Mucosa of rectum (tissue), 2 donors: ENCODE measurements around the gene SPAG9.

Experiments
- H3K27ac ChIP-seq, 2 donors: one replicate each; pipeline ENCODE4 v1.7.0; 2013; ENCODE audit warnings: inconsistent platforms in 2 of 2, low read depth in 2 of 2, low read length in 2 of 2
- H3K27me3 ChIP-seq, 2 donors: one replicate each; pipeline ENCODE4 v1.7.0; 2013; ENCODE audit warnings: low read length in 2 of 2; ENCODE audit not compliant: control insufficient read depth in 2 of 2, insufficient read depth in 2 of 2
- H3K36me3 ChIP-seq, 2 donors: one replicate each; pipeline ENCODE4 v1.7.0; 2013; ENCODE audit warnings: low read length in 2 of 2; ENCODE audit not compliant: control insufficient read depth in 2 of 2, insufficient read depth in 2 of 2
- H3K4me1 ChIP-seq, 2 donors: one replicate each; pipeline ENCODE4 v1.7.0; 2013; ENCODE audit warnings: low read length in 2 of 2, mild to moderate bottlenecking in 1 of 2; ENCODE audit not compliant: control insufficient read depth in 2 of 2, insufficient read depth in 2 of 2
- H3K4me3 ChIP-seq, 2 donors: one replicate each; pipeline ENCODE4 v1.7.0; 2013; ENCODE audit warnings: low read length in 2 of 2
- H3K9ac ChIP-seq, 2 donors: one replicate each; pipeline ENCODE4 v1.7.0; 2013; ENCODE audit warnings: low read length in 2 of 2, low read depth in 1 of 2, mild to moderate bottlenecking in 1 of 2
- H3K9me3 ChIP-seq, 2 donors: one replicate each; pipeline ENCODE4 v1.7.0; 2013; ENCODE audit warnings: low read length in 2 of 2; ENCODE audit not compliant: control insufficient read depth in 2 of 2
- donor health status: healthy.
- donor health status: Normal muscosa, but diverticular disease.

SPAG9 gene

DNA sequence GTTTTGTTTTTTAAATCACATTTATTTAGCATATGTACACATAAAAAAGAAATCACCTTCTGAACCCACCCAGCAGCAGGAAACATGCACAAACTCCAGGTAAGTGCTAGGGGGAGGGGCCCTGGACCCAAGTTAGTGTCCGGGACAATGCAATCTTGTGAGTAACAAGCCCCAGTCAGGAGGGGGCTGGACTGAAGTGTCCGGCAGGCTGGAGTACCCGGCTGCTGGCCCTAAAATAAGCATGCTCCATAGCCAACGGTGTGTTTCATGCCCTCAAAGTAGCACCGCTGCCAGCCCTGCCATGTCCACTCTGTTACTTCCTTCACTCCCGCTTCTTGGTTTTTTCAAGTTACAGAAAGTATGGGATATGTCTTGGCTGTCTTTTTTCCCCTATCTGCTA, 102.1 kb downstream of the SPAG9 start:
- Histone ChIP-seq H3K36me3 (peaks cover 29 to 36% of the 10 kb centered on the region in 2 donors), H3K27me3 (no peaks in the 10 kb centered on the region), H3K4me3 (no peak overlapping the region), H3K9me3 (no peaks in the 10 kb centered on the region), H3K4me1 (no peaks in the 10 kb centered on the region), H3K9ac (no peak overlapping the region), H3K27ac (no peak overlapping the region)

DNA sequence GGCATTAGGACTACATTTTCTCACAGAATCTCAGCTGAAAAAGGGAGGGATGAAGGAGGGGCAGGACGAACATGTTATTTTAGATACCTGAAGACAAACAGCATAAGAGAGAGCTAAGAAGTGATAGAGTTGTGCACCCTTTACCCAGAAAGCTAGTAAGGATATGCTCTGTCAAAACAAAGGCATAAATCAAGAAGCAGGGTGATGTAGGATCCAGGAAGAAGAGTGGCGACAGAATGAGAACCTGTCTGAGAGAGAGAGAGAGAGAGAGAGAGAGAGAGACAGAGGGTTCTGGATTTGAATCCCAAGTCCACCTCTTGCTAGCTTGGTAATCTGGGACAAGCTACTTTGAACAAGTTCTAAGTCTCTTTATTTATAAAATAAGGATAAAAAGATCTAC, 103.4 kb downstream of the SPAG9 start:
- Histone ChIP-seq H3K27me3 (no peaks in the 10 kb centered on the region), H3K4me1 (no peaks in the 10 kb centered on the region), H3K4me3 (no peak overlapping the region), H3K27ac (no peak overlapping the region), H3K9ac (no peak overlapping the region), H3K9me3 (no peaks in the 10 kb centered on the region), H3K36me3 (peaks cover 34 to 36% of the 10 kb centered on the region in 2 donors)

DNA sequence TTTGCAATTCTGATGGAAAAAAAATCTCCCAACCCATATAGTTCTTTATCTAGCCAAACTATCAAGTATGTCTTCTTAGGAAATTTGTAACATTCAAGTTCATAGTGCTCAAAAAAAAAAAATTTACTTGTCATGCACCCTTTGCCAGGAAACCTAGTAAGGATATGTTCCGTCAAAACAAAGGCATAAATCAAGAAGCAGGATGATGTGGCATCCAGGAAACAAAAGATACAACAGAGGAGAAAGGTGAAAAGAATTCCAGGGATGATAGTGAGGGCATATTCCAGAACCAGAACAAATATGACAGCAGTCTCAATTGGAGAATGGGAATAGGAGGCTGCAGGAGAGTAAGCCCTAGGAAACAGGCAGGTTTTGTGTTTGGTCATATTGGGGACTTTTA, 104.6 kb downstream of the SPAG9 start:
- H3K4me3 ChIP-seq: no peak overlapping the region
- H3K27ac ChIP-seq: no peak overlapping the region
- no peak overlapping the region for H3K9ac ChIP-seq
- H3K27me3 ChIP-seq: no peaks in the 10 kb centered on the region
- no peaks in the 10 kb centered on the region for H3K9me3 ChIP-seq
- peaks cover 36 to 38% of the 10 kb centered on the region in 2 donors for H3K36me3 ChIP-seq
- no peaks in the 10 kb centered on the region for H3K4me1 ChIP-seq

DNA sequence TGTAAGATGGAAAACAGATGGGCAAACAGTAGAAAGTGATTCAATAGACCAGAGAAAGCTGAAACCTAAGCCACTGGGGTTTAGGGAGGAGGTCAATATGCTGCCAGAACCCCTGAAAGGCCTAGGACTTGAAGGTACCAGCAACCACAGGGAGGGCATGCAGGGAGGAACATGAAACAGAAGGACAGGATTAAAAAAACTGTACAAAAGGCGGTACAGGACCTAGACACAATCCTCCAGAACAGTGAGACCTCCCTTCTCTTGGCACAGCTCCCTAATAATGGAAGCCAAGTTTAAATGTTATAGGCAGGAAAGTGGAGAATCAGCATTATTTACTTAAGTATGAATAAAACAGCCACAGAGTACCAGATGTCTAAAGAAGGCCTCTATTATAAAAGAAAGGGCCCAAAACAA, 105.5 kb downstream of the SPAG9 start:
- Histone ChIP-seq H3K9ac (no peak overlapping the region), H3K36me3 (peaks cover 33 to 42% of the 10 kb centered on the region in 2 donors), H3K27me3 (no peaks in the 10 kb centered on the region), H3K4me1 (no peaks in the 10 kb centered on the region), H3K4me3 (no peak overlapping the region), H3K9me3 (no peaks in the 10 kb centered on the region), H3K27ac (no peak overlapping the region)

DNA sequence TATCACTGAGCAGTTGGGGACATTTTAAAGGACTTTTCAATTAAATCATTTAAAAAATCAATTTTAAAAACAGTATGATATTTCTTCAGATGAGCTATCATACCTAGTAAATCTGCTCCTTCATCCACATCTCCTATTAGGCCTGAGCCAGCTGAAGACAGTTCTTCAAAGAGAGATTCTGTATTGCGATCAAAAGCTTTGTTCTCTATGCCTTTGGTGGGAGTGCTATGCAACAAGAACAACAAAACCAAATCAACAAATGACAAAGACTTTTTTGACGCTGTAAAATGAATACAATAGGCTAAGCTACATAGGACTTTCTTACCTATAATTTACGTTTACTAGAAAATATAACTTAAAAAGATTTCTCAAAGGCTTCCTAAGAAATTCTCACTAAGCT, 106.5 kb downstream of the SPAG9 start:
- no peak overlapping the region for H3K27ac ChIP-seq
- H3K9ac ChIP-seq: no peak overlapping the region
- peaks cover 30 to 41% of the 10 kb centered on the region in 2 donors for H3K36me3 ChIP-seq
- H3K9me3 ChIP-seq: no peaks in the 10 kb centered on the region
- H3K4me1 ChIP-seq: no peaks in the 10 kb centered on the region
- no peak overlapping the region for H3K4me3 ChIP-seq
- no peaks in the 10 kb centered on the region for H3K27me3 ChIP-seq

DNA sequence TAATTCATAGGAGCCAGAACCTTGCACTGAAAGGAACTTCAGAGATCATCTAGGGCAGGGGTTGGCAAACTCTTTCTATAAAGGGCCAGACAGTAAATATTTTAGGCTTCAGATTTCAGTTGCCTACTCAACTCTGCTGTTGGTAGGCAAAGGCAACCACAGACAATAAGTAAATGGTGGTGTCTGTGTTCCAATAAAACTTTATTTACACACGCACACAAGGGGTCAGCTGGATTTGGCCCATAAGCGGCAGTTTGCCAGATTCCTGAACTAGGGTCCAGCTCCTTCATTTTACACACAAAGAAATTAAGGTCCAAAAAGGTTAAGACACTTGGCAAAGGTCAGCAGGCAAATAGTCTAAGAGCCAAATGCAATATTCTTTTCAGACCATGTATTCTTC, 107.3 kb downstream of the SPAG9 start:
- Histone ChIP-seq H3K9ac (no peak overlapping the region), H3K27me3 (no peaks in the 10 kb centered on the region), H3K4me1 (no peaks in the 10 kb centered on the region), H3K36me3 (peaks cover 22 to 33% of the 10 kb centered on the region in 2 donors), H3K4me3 (no peak overlapping the region), H3K9me3 (no peaks in the 10 kb centered on the region), H3K27ac (no peak overlapping the region)

DNA sequence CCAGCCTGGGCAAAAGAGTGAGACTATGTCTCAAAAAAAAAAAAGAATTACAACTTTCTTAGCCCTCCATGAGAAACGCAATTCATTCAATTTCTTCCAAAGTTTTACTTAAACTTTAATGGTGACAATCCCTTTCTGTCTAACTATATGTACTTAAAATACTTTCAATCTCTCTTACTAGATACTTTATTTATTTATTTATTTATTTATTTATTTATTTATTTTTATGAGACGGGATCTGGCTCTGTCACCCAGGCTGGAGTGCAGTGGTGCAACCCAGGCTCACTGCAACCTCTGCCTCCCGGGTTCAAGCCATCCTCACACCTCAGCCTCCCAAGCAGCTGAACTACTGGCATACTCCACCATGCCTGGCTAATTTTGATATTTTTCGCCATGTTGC, 108.1 kb downstream of the SPAG9 start:
- Histone ChIP-seq H3K9me3 (no peaks in the 10 kb centered on the region), H3K27ac (no peak overlapping the region), H3K36me3 (peaks cover 22 to 31% of the 10 kb centered on the region in 2 donors), H3K9ac (no peak overlapping the region), H3K4me3 (no peak overlapping the region), H3K27me3 (no peaks in the 10 kb centered on the region), H3K4me1 (no peaks in the 10 kb centered on the region)

DNA sequence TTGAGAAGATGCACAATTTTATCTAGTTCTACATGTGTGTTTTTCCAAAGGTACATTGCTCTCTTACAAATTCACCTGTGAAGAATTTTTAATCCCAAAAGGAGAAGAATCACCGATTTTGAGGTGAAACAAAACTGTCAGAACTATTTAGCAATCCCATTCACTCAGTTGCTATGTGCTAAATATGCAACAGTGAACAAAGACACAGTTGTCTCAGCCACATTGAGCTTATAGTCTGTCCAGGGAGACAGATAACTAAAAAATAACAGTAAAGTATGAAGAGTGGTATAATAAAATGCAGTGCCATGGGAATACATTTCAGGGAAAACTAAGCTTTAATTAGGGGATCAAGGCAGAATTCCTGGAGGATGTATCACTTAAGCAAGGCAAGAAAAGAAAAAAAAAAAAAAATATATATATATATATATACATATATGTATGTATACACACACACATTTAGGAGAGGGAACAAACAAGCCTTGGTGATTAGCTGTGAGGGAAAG, 110.4 kb downstream of the SPAG9 start:
- Histone ChIP-seq H3K36me3 (peaks cover 30 to 38% of the 10 kb centered on the region in 2 donors), H3K9me3 (no peaks in the 10 kb centered on the region), H3K4me3 (no peak overlapping the region), H3K4me1 (no peaks in the 10 kb centered on the region), H3K27ac (no peak overlapping the region), H3K27me3 (no peaks in the 10 kb centered on the region), H3K9ac (no peak overlapping the region)

DNA sequence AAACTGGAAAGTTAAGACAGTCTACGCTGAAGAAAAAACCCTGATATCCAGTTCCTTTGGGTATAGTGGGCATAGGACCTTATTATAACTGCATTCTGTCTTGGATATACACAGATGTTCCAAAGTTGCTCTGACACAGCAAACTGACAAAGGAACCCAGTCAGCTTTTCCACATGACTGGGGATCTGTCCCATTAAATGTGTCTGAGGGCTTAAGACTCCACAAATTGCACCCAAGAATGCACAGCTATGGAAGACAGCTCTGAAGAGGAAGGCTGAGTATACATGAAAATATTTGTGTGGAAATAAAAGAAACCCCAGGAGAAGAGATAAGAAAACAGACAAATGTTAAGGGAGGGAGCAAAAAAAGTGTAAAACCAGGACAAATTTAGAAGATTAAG, 114.1 kb downstream of the SPAG9 start:
- H3K9ac ChIP-seq: no peak overlapping the region
- no peaks in the 10 kb centered on the region for H3K4me1 ChIP-seq
- H3K9me3 ChIP-seq: no peaks in the 10 kb centered on the region
- H3K27ac ChIP-seq: no peak overlapping the region
- H3K27me3 ChIP-seq: no peaks in the 10 kb centered on the region
- no peak overlapping the region for H3K4me3 ChIP-seq
- H3K36me3 ChIP-seq: peaks cover 31 to 44% of the 10 kb centered on the region in 2 donors

DNA sequence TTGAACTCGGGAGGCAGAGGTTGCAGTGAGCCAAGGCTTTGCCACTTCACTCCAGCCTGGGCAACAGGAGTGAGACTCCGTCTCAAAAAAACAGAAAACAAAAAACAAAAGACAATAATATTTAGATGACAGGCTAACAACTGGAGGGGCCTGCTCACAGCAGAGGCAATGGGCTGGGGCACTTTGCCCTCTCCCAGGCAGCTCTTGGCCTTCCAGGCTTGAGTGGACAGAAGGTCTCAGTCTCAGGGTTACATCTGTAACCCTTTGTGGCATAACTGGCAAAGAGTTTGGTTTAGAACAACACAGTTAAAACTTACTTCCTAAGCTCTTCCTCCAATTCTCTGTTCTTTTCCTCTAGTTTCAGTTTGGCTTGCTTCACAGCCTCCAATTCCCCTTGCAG, 114.9 kb downstream of the SPAG9 start:
- H3K27ac ChIP-seq: no peak overlapping the region
- peaks cover 32 to 44% of the 10 kb centered on the region in 2 donors for H3K36me3 ChIP-seq

DNA sequence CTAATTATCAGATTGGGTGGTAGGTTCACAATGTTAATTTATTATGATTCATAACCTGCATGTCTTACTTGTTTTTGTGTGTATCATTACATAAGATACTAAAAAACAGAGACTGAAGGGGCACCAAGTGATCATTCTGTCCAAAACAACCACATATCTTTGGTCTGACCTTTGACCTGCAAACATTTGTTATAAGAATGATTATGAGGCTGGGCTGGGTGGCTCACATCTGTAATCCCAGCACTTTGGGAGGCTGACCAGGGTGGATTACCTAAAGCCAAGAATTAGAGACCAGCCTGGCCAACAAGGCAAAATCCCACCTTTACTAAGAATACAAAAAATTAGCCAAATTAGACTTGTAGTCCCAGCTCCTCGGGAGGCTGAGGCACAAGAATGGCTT, 116.4 kb downstream of the SPAG9 start:
- Histone ChIP-seq H3K36me3 (peaks cover 30 to 46% of the 10 kb centered on the region in 2 donors), H3K27ac (no peak overlapping the region), H3K9me3 (no peaks in the 10 kb centered on the region)

More for the DNA sequence above, 114.9 kb downstream of the SPAG9 start:
- Histone ChIP-seq H3K27me3 (no peaks in the 10 kb centered on the region), H3K9ac (no peak overlapping the region), H3K4me1 (no peaks in the 10 kb centered on the region), H3K9me3 (no peaks in the 10 kb centered on the region), H3K4me3 (no peak overlapping the region)

More for the DNA sequence above, 116.4 kb downstream of the SPAG9 start:
- Histone ChIP-seq H3K9ac (no peak overlapping the region), H3K4me1 (no peaks in the 10 kb centered on the region), H3K4me3 (no peak overlapping the region), H3K27me3 (no peaks in the 10 kb centered on the region)
